Left renal cortex interstitium (tissue), 4 donors: ENCODE results near the gene ELOA2. TPM values are rescaled to one million over a fixed set of nuclear protein-coding genes. Genes with fewer than 3 reads are reported as not detected.
"Not testable (repeated sequence)": the region's sequence is repeated elsewhere in the genome, so short reads cannot be mapped to it uniquely, and the experiment has no call there.

Experiments used
- DNase-seq, 4 donors: peaks; one replicate each; pipeline ENCODE4 v3.0.0-alpha.2; 2013; ENCODE audit warnings: low read depth in 4 of 4, low spot score in 2 of 4, missing footprints in 1 of 4
- polyA plus RNA-seq, 4 donors: library from polyadenylated mRNA; unstranded; fragments of 120-200 nt; gene quantifications; one replicate each; pipeline ENCODE4 v1.2.1, GENCODE V29; 2013; ENCODE audit not compliant: insufficient read length in 4 of 4

ELOA2 gene
- polyA plus RNA-seq, 4 donors: 0.03 to 0.13 TPM; not detected in 2

DNA sequence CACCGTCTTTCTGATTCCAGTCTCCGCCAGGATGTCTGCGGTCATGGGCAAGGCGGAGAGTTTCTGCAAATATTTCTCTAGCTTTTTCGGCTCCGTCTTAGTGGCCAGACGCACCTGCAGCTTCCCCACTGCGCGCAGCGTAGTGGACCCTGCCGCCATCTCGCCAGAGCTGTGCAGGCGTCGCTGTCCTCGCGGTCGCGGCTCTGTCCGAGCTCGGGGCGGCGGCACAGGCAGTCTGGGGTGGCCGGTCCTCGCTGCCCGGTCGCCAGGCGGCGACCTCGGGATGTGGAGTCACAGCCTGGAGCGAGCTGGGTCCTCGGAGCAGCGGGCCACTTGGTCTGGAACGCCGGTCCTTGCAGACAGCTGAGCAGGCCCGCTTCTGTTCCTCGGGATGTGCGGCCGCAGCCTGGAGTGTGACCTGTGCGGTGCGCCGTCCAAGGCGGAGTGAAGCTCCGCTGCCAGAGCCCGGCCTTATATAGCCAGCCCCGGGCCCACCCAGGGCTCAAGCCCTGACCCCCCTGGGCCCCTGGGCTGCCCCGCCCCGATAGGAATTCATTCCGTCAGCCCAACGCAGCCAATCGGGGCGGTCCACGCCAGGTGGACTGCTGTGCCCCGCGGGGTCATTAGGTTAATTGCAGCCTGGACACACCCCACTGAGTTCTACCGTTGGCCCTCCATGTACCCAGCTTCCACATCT, 11.5 kb downstream of the ELOA2 start:
- DNase-seq: not testable (repeated sequence)

- not testable (repeated sequence) for DNase-seq
These were observed 12.6 kb downstream of the ELOA2 start for GRCh38 chr18:47022821-47023220.

- not testable (repeated sequence) for DNase-seq
These were observed 14.7 kb downstream of the ELOA2 start for GRCh38 chr18:47020757-47021156.

DNA sequence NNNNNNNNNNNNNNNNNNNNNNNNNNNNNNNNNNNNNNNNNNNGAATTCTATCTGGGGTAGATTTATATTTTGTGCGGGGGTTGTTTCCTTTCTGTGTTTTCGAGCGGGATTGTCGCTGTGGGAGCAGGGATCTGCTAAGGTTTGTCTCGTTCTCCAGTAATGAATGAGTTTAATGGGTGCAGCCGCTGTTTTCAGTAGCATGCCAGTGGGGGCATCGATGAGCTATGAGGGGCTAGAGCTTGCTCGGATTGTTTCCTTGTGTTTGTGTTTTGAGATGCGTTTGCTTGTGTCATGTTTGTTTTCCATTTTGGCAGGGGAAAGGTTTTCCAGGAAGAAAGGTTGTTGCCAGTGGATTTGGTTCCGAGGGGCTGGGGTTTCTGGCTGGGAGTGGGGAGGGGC, 15.6 kb downstream of the ELOA2 start:
- not testable (repeated sequence) for DNase-seq

Other genes starting within 250 kb of the ELOA2 start
- 10 to 100 TPM; 22.5 to 30.9 (median 24.0) TPM for gene PIAS2, start 118.1 kb downstream of the ELOA2 start, polyA plus RNA-seq
- gene KATNAL2, start 118.0 kb downstream of the ELOA2 start, polyA plus RNA-seq: 10 to 100 TPM in 3 of 4 donors, 1 to 10 TPM in 1; 9.8 to 13.5 (median 11.2) TPM
- 10 to 100 TPM; 47.0 to 60.0 (median 49.8) TPM for gene HDHD2, start 114.9 kb upstream of the ELOA2 start, polyA plus RNA-seq
- gene IER3IP1, start 140.7 kb upstream of the ELOA2 start, polyA plus RNA-seq: 10 to 100 TPM; 32.5 to 39.8 (median 38.3) TPM
- gene SKOR2, start 216.0 kb upstream of the ELOA2 start, polyA plus RNA-seq: under 1 TPM in 1 of 4 donors, not detected in 3; 0.03 TPM